GM12874 (cell line): ENCODE data around the gene TOP2B.
A peak's percentile ranks its signal among the peaks of the same experiment; 100 is the strongest.

Experiments
- CTCF ChIP-seq: IDR thresholded peaks from 2 replicates; pipeline ENCODE4 v1.5.1; 2011; ENCODE audit warnings: low read depth, mild to moderate bottlenecking, control low read depth, low read length, moderate library complexity; ENCODE audit not compliant: insufficient read depth

The TOP2B gene

DNA sequence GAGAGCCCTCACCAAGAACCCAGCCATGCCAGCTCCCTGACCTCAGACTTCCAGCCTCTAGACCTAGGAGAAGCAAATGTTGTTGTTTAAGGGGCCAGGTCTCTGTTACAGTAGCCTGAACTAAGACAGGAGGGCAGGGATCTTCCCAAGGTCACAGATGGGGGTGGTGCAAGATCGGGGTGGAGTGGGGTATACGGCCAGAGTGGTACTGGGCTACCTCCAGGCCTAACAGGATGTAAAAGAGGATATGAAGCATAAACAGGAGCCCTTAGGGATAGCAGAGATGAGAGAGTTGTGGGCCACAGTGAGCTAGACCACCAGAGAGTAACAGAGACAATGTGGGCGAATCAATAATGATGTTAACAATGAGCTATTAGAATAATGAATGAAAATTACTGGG, 82.9 kb downstream of the TOP2B start:
- no peak for TF ChIP-seq CTCF

GRCh38 chr3:25581335-25581734, 83.4 kb downstream of the TOP2B start:
- TF ChIP-seq CTCF, result no peak

GRCh38 chr3:25580534-25580933, 84.2 kb downstream of the TOP2B start:
- TF ChIP-seq CTCF, result no peak

- no peak for TF ChIP-seq CTCF
Measured at GRCh38 chr3:25578059-25578458, 86.6 kb downstream of the TOP2B start.

DNA sequence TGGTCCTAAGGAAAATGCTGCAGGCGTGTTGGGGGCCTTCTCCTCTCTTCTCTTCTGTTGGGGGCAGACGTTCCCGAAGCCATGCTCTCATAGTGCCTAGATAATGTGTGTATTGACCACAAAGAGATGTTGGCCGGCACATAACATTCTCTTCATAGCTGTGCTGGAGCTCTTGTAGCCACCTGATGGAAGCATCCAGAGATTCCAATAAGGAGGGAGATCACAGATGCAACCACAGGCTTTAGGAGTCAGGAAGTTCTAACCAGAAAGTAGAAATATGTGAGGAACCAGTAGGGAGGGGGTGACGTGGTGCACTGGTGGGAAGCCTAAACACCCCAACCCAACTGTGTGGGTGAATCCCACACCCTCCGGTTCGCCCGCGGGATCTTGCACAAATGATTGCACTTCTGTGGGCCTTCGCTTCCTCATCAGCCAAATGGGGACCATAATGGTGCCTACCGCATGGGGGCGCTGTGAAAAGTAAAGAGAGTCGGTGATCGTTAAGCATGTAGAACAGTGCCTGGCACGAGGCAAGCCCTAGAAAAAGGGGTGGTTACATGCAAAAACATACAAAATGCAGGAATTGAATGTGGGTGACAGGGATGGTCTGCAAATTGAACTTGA, 87.8 kb downstream of the TOP2B start:
- peak; percentile 41; the same call in 1 of the 2 replicates for TF ChIP-seq CTCF

GRCh38 chr3:25576146-25576545, 88.6 kb downstream of the TOP2B start:
- no peak for TF ChIP-seq CTCF

- TF ChIP-seq CTCF, result no peak
Measured at GRCh38 chr3:25575001-25575400, 89.7 kb downstream of the TOP2B start.
